Measurements from ENCODE around the gene SRP68. TPM values are rescaled to one million over a fixed set of nuclear protein-coding genes. Genes with fewer than 3 reads are reported as not detected.

The SRP68 gene
- total RNA-seq, 1 donor from 2014 or later, result 45.7 TPM

DNA sequence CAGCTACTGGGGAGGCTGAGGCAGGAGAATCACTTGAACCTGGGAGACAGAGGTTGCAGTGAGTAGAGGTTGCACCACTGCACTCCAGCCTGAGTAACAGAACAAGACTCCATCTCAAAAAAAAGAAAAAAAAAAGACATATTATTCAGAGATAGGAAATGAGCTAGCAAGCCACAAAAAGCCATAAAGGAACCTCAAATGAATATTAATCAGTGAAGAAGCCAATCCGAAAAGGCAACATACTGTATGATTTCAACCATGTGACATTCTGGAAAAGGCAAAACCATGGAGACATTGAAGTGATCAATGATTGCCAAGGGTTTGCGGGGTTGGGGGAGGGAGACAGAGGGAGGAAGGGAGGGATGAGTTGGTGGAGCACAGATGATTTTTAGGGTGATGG, 39.6 kb upstream of the SRP68 start:
- Histone ChIP-seq H3K36me3 (ENCODE audit: control insufficient read depth, insufficient read depth, low read length) (no peaks in the 10 kb centered on the region), H3K27me3 (ENCODE audit: control insufficient read depth, insufficient read depth, low read length) (no peaks in the 10 kb centered on the region), H3K4me3 (ENCODE audit: low read depth, low read length) (no peak overlapping the region)
- TF ChIP-seq, protein P1, sequence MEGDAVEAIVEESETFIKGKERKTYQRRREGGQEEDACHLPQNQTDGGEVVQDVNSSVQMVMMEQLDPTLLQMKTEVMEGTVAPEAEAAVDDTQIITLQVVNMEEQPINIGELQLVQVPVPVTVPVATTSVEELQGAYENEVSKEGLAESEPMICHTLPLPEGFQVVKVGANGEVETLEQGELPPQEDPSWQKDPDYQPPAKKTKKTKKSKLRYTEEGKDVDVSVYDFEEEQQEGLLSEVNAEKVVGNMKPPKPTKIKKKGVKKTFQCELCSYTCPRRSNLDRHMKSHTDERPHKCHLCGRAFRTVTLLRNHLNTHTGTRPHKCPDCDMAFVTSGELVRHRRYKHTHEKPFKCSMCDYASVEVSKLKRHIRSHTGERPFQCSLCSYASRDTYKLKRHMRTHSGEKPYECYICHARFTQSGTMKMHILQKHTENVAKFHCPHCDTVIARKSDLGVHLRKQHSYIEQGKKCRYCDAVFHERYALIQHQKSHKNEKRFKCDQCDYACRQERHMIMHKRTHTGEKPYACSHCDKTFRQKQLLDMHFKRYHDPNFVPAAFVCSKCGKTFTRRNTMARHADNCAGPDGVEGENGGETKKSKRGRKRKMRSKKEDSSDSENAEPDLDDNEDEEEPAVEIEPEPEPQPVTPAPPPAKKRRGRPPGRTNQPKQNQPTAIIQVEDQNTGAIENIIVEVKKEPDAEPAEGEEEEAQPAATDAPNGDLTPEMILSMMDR (IDR thresholded peaks at IDR 0.05; ENCODE audit: insufficient read depth, low read length, poor library complexity, severe bottlenecking), result no peak
- no peak for DNase-seq (ENCODE audit: low read depth)

DNA sequence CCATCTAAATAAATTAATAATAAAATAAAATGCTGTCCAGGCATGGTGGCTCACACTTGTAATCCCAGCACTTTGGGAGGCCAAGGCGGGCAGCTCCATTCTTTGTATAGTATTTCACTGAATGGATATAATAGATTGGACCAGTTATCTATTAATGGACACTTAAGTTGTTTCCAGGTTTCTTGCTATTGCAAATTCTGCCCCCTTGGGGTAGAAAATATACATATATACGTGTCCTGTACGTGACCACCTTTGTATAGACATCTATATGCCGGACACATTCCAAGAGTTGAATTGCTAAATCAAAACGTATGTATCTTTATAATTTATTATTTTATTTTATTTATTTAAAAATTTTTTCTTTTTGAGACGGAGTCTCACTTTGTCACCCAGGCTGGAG, 35.2 kb upstream of the SRP68 start:
- no peak for DNase-seq (ENCODE audit: low read depth)
- no peaks in the 10 kb centered on the region for H3K36me3 ChIP-seq (ENCODE audit: control insufficient read depth, insufficient read depth, low read length)
- TF ChIP-seq, protein P1 (IDR thresholded peaks at IDR 0.05; ENCODE audit: insufficient read depth, low read length, poor library complexity, severe bottlenecking), result peak; percentile 7
- no peaks in the 10 kb centered on the region for H3K27me3 ChIP-seq (ENCODE audit: control insufficient read depth, insufficient read depth, low read length)
- H3K4me3 ChIP-seq (ENCODE audit: low read depth, low read length), result no peak overlapping the region

DNA sequence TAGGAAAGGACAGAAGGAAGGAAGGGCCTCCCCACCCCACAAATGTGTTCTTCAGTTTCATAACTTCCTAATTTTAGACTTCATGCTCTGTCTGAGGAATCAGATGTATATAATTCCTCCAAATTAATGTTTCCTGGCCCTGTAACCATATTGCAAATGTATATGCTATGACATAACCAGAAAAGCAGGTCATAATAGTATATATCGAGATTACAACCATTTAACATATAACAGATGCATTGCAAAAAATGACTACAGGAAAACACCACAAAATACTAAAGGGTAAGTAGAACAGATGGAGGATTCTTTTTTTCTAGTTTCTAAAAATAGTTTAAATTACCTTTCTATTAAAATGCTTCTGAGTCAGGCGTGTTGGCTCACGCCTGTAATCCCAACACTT, 34.4 kb upstream of the SRP68 start:
- H3K27me3 ChIP-seq (ENCODE audit: control insufficient read depth, insufficient read depth, low read length), result no peaks in the 10 kb centered on the region
- H3K4me3 ChIP-seq (ENCODE audit: low read depth, low read length), result no peak overlapping the region
- TF ChIP-seq, protein P1 (IDR thresholded peaks at IDR 0.05; ENCODE audit: insufficient read depth, low read length, poor library complexity, severe bottlenecking), result no peak
- DNase-seq (ENCODE audit: low read depth), result no peak
- no peaks in the 10 kb centered on the region for H3K36me3 ChIP-seq (ENCODE audit: control insufficient read depth, insufficient read depth, low read length)

DNA sequence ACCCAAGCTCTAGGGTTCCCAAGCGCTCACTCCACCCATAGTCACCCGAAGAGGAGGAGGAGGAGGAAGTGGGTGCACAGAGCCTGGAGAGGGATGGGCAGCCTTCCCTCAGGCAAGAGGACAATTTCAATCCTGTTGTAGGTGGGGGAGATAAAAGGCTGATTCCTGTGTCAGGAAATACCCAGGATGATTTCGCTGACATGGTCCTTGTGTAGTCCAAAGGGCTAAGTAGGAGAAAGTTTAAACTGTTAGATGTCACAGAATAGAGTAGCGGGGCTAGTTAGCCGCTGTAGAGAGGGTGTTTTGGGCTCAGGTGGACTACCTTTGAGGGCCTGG, 32.5 kb upstream of the SRP68 start:
- DNase-seq (ENCODE audit: low read depth), result no peak
- H3K27me3 ChIP-seq (ENCODE audit: control insufficient read depth, insufficient read depth, low read length), result no peaks in the 10 kb centered on the region
- no peak overlapping the region for H3K4me3 ChIP-seq (ENCODE audit: low read depth, low read length)
- TF ChIP-seq, protein P1 (IDR thresholded peaks at IDR 0.05; ENCODE audit: insufficient read depth, low read length, poor library complexity, severe bottlenecking), result no peak
- no peaks in the 10 kb centered on the region for H3K36me3 ChIP-seq (ENCODE audit: control insufficient read depth, insufficient read depth, low read length)

DNA sequence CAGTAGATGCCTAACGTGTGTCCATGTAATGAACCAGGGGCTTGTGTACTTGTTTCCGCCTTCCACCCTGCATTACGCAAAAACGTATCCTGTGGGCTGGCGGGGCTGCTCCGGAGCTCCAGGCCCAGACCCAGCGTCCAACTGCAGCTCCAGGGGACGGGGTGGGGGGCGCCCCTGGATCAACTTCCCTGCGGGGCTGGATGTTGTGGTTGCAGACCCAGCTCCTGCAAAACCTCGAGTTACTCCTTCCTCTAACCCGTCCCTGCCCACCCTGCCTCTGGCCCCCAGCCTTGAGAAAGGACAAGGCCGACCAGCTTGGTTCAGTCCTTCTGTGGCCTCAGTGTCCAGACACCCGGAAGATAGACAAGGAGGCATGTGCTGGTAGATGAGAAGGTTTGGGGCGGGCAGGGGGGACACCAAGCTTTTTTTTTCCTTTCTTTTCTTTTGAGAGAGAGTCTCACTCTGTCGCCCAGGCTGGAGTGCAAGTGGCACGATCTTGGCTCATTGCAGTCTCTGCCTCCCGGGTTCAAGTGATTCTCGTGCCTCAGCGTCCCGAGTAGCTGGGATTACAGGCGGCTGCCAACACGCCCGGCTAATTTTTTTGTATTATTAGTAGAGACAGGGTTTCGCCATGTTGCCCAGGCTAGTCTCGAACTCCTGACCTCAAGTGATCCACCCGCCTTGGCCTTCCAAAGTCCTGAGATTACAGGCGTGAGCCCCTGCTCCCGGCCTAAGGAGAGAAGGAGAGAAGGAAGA, 32.0 kb upstream of the SRP68 start:
- no peaks in the 10 kb centered on the region for H3K36me3 ChIP-seq (ENCODE audit: control insufficient read depth, insufficient read depth, low read length)
- peak overlapping the region; percentile 88 for H3K4me3 ChIP-seq (ENCODE audit: low read depth, low read length)
- DNase-seq (ENCODE audit: low read depth), result no peak
- TF ChIP-seq, protein P1 (IDR thresholded peaks at IDR 0.05; ENCODE audit: insufficient read depth, low read length, poor library complexity, severe bottlenecking), result no peak
- no peaks in the 10 kb centered on the region for H3K27me3 ChIP-seq (ENCODE audit: control insufficient read depth, insufficient read depth, low read length)

All from kidney epithelial cell (primary cell).